Right lobe of liver (tissue), 6 donors: ENCODE measurements around the gene AAR2. TPM values are rescaled to one million over a fixed set of nuclear protein-coding genes. Genes with fewer than 3 reads are reported as not detected.

Experiments
- ATAC-seq, 4 donors: fragments of 200-7000 bp; cut with Tn5 transposase; one replicate each; pipeline ENCODE4 v1.9.1; 2020; ENCODE audit warnings: mild to moderate bottlenecking in 4 of 4, moderate library complexity in 4 of 4
- DNase-seq, 3 donors: peaks; one replicate each; pipeline ENCODE4 v3.0.0-alpha.2; 2020
- H3K27ac ChIP-seq, 3 donors: fragments of 200-600 bp; one replicate each; pipeline ENCODE4 v1.8.0; 2022
- H3K27me3 ChIP-seq, 2 donors: fragments of 200-600 bp; one replicate each; pipeline ENCODE4 v1.8.0; 2022
- H3K36me3 ChIP-seq, 4 donors: fragments of 200-600 bp; sonication (generic) in 1 of 4; one replicate each; pipeline versions ENCODE4 v1.5.1 to v1.8.0; 2017 to 2022; ENCODE audit warnings: control low read depth in 1 of 4
- H3K4me1 ChIP-seq, 4 donors: fragments of 200-600 bp; sonication (generic) in 1 of 4; one replicate each; pipeline versions ENCODE4 v1.5.1 to v1.8.0; 2017 to 2022; ENCODE audit warnings: control low read depth in 1 of 4
- H3K4me3 ChIP-seq, 3 donors: fragments of 200-600 bp; one replicate each; pipeline ENCODE4 v1.8.0; 2022
- H3K9me3 ChIP-seq, 4 donors: fragments of 200-600 bp; sonication (generic) in 1 of 4; one replicate each; pipeline versions ENCODE4 v1.5.1 to v1.8.0; 2017 to 2022; ENCODE audit warnings: control low read depth in 1 of 4
- POLR2A ChIP-seq: fragments of 450-650 bp; IDR thresholded peaks from one replicate; pipeline ENCODE4 v1.6.1; 2017; ENCODE audit warnings: antibody characterized with exemption, mild to moderate bottlenecking
- WGBS: methylation state at CpG from one replicate; pipeline ENCODE4 v1.1.6; 2018; ENCODE audit warnings: low coverage, low lambda C conversion rate; ENCODE audit not compliant: insufficient coverage; ENCODE audit errors: missing lambda C conversion rate; 5-methylcytosine and 5-hydroxymethylcytosine counted together
- intact Hi-C, 2 donors: fragments of 100-400 bp; cut with DNase I; formaldehyde crosslinking; loops; one replicate each; pipeline versions ENCODE4 v1.11.2 to v1.14.1; 2022
- total RNA-seq, 6 experiments: library from RNA; depleted of rRNA in 2 of 6; stranded (reverse); fragments of >200 nt in 2 of 6; fragmentation: NEBNext Ultra II Directional in 3 of 6; extraction: Animal tissue kit (Norgen Biotek cat#: 25700) in 3 of 6; gene quantifications; one replicate each; pipeline versions ENCODE4 v1.1.0 to v1.2.4, GENCODE V29; 2016 to 2023
- TF ChIP-seq, protein P1 (sequence below), 4 donors: fragments of 200-600 bp in 3 of 4; fragments of 450-650 bp in 1 of 4; IDR thresholded peaks; one replicate each; pipeline versions ENCODE4 v1.5.1 to v1.8.0; 2016 to 2022; ENCODE audit warnings: antibody characterized with exemption in 4 of 4, mild to moderate bottlenecking in 2 of 4
- donor health status: DM: no; HTN: yes; CAD: no.
- donor health status: DM: no; HTN: no; CAD: no.
- donor health status: DM: no; HTN: no; CAD: no.
- donor health status: DM: no; HTN: yes; CAD: no.
- donor health status: DM: no; HTN: yes; CAD: no.

AAR2 gene
- total RNA-seq, 6 experiments from 2014 or later, result 11.8 to 16.7 (median 13.5) TPM

DNA sequence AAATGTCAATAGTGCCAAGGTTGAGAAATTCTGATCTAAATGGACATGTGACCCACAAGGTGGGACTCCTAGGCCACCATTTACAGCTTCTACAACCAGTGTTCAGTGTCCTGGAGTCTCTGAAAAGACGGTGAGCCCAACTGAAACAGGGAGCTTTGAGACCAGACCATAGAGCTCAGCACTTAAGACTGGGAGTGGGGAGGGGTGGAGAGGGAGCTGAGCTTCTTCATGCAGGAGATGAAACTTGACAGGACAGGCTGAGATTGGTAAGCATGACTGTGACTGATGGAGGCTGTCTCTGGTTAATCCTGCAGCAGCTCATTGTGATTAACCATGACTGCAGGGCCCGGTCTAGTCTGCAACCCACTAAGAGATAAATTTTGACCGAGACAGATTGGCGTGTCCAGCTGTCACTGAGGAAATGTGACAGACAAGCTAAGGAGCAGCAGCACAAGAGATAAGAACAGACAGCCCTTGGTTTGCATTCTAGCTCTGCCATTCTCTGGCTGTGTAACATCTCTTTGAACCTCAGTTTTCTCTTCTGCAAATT lies 1.4 kb upstream of the AAR2 start:
- Histone ChIP-seq H3K9me3 (no peaks in the 10 kb centered on the region), H3K36me3 (peaks cover 0 to 1% (median 0%) of the 10 kb centered on the region in 4 donors), H3K27me3 (no peaks in the 10 kb centered on the region), H3K4me3 (no peak overlapping the region), H3K4me1 (peaks cover 0 to 26% (median 3%) of the 10 kb centered on the region in 4 donors), H3K27ac (no peak overlapping the region)
- WGBS, result 84% methylated on average over 3 of the region's 4 CpGs
- DNase-seq (no peak), ATAC-seq (no peak)
- intact Hi-C loops, result no loop called here
- TF ChIP-seq POLR2A, result no peak
- TF ChIP-seq, protein P1, sequence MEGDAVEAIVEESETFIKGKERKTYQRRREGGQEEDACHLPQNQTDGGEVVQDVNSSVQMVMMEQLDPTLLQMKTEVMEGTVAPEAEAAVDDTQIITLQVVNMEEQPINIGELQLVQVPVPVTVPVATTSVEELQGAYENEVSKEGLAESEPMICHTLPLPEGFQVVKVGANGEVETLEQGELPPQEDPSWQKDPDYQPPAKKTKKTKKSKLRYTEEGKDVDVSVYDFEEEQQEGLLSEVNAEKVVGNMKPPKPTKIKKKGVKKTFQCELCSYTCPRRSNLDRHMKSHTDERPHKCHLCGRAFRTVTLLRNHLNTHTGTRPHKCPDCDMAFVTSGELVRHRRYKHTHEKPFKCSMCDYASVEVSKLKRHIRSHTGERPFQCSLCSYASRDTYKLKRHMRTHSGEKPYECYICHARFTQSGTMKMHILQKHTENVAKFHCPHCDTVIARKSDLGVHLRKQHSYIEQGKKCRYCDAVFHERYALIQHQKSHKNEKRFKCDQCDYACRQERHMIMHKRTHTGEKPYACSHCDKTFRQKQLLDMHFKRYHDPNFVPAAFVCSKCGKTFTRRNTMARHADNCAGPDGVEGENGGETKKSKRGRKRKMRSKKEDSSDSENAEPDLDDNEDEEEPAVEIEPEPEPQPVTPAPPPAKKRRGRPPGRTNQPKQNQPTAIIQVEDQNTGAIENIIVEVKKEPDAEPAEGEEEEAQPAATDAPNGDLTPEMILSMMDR (IDR thresholded peaks at IDR 0.05), result no peak

DNA sequence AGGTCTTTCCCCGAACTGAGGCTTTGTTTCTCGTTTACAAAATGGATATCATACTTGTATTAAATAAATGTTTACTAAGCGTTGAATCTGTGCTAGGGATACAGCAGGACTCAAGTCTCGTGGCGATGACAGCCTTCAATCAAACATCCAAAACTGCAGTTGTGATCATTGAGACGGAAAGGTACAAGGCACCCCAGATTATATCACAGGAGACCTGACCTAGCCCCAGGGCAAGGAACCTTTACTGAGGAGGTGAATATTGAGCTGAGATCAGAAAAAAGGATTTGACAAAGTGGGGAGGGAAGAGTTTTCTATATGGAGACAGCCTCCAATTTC lies 476 bp downstream of the AAR2 start:
- Histone ChIP-seq H3K4me1 (peaks cover 0 to 26% (median 3%) of the 10 kb centered on the region in 4 donors), H3K27ac (peak overlapping the region; percentile 10 to 77 (median 46)), H3K27me3 (no peaks in the 10 kb centered on the region), H3K4me3 (peak overlapping the region; percentile 64 to 85 (median 76)), H3K36me3 (peaks cover 0 to 17% (median 7%) of the 10 kb centered on the region in 4 donors), H3K9me3 (no peaks in the 10 kb centered on the region)
- DNase-seq, result no peak
- WGBS, result 0% methylated on average over 6 of the region's 6 CpGs
- no peak for TF ChIP-seq POLR2A
- TF ChIP-seq, protein P1 (IDR thresholded peaks at IDR 0.05), result no peak
- intact Hi-C loops, result no loop called here
- no peak for ATAC-seq

DNA sequence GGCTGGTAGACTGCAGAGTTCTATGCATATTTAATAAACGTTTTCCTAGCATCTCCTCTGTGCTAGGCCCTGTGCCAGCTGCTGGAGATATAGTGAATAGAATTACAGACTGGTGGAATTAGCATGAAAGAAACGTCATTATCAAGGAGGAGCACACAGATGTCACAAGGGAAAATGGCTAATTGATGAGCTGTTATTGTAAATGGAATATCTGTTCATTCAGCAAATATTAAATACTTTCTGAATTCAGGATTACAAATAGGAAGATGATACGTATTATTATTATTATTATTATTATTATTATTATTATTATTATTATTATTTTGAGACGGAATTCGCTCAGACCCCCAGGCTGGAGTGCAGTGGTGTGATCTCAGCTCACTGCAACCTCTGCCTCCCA lies 1.2 kb downstream of the AAR2 start:
- DNase-seq (no peak), ATAC-seq (no peak)
- intact Hi-C loops, result no loop called here
- peak overlapping the region in 2 of 3 donors; percentile 64 to 76 for H3K4me3 ChIP-seq
- no peak overlapping the region for H3K27ac ChIP-seq
- WGBS, result 58% methylated on average over 5 of the region's 5 CpGs
- no peaks in the 10 kb centered on the region for H3K9me3 ChIP-seq
- TF ChIP-seq, protein P1 (IDR thresholded peaks at IDR 0.05), result no peak
- TF ChIP-seq POLR2A, result no peak
- peaks cover 0 to 22% (median 7%) of the 10 kb centered on the region in 4 donors for H3K36me3 ChIP-seq
- no peaks in the 10 kb centered on the region for H3K27me3 ChIP-seq
- peaks cover 0 to 26% (median 3%) of the 10 kb centered on the region in 4 donors for H3K4me1 ChIP-seq

DNA sequence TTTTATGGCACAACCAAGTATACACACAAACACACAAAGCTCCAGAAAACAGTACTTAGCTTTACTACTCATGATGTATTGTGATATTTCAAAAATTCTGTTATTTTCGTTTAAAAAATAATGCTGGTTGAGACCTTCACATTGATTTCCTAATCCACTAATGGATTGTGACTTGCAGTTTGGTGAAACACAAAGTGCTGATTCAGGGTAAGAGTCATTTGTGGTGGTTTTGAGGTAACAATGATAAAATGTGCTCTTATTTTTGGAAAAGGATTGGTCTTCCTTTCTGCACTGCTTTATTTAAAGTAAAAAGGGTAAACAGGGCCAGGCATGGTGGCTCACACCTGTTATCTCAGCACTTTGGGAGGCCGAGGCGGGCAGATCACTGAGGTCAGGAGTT lies 1.9 kb downstream of the AAR2 start:
- WGBS, result 100% methylated on average over 1 of the region's 3 CpGs
- TF ChIP-seq, protein P1 (IDR thresholded peaks at IDR 0.05), result no peak
- TF ChIP-seq POLR2A, result no peak
- no peak overlapping the region for H3K4me3 ChIP-seq
- no peaks in the 10 kb centered on the region for H3K9me3 ChIP-seq
- H3K27ac ChIP-seq, result no peak overlapping the region
- H3K4me1 ChIP-seq, result peaks cover 0 to 26% (median 3%) of the 10 kb centered on the region in 4 donors
- DNase-seq, result no peak
- ATAC-seq, result no peak
- peaks cover 0 to 29% (median 7%) of the 10 kb centered on the region in 4 donors for H3K36me3 ChIP-seq
- intact Hi-C loops, result no loop called here
- no peaks in the 10 kb centered on the region for H3K27me3 ChIP-seq
